ENCODE results near the gene BEGAIN. TPM values are rescaled to one million over a fixed set of nuclear protein-coding genes. Genes with fewer than 3 reads are reported as not detected.

The BEGAIN gene
- total and polyA plus RNA-seq, 2 of the 8 experiments (the other 6 are each of a cell fraction or from before 2014, with no cell fraction given), result 2.9 to 3.0 TPM

GRCh38 chr14:100533656-100534485 is 53.3 kb downstream of the BEGAIN start:
- Histone ChIP-seq H2BK12ac (ENCODE audit: low read depth, low read length) (no peak overlapping the region), H3K4me3 (ENCODE audit: extremely low read depth in 1 of 4, insufficient read depth in 2 of 4, low read depth in 3 of 4, low read length in 4 of 4) (no peak overlapping the region), H3K4me2 (ENCODE audit: insufficient read depth in 1 of 2, low read depth in 2 of 2, low read length in 2 of 2) (no peak overlapping the region), H3K56ac (replicated peaks; ENCODE audit: insufficient read length, low read depth, low read length) (no peak overlapping the region), H3K27me3 (replicated peaks in 1 of 4; ENCODE audit: control insufficient read depth in 3 of 4, extremely low read depth in 1 of 4, insufficient read depth in 3 of 4, low read length in 3 of 4) (no peaks in the 10 kb centered on the region), H4K20me1 (replicated peaks in 1 of 2; ENCODE audit: control insufficient read depth in 1 of 2, insufficient read depth in 2 of 2, low read length in 2 of 2) (no peaks in the 10 kb centered on the region), H4K91ac (replicated peaks; ENCODE audit: insufficient read length, low read length) (no peak overlapping the region), H2BK20ac (ENCODE audit: low read length) (no peak overlapping the region), H3K18ac (ENCODE audit: extremely low read depth, low read length) (no peak overlapping the region), H3K79me2 (ENCODE audit: control insufficient read depth in 1 of 2, insufficient read depth in 2 of 2, low read length in 2 of 2) (no peaks in the 10 kb centered on the region), H3K36me3 (ENCODE audit: control insufficient read depth in 2 of 4, insufficient read depth in 4 of 4, low read length in 3 of 4) (no peaks in the 10 kb centered on the region), H3K4me1 (replicated peaks in 1 of 4; ENCODE audit: control insufficient read depth in 3 of 4, insufficient read depth in 4 of 4, low read length in 3 of 4) (peaks cover 0 to 10% (median 0%) of the 10 kb centered on the region in 4 experiments; a peak in 1 of 7 replicates), H4K8ac (ENCODE audit: extremely low read depth, insufficient read depth, low read length) (no peak overlapping the region), H3K9ac (replicated peaks in 1 of 4; ENCODE audit: extremely low read depth in 1 of 4, low read depth in 3 of 4, low read length in 3 of 4) (no peak overlapping the region), H2BK5ac (ENCODE audit: low read depth, low read length) (no peak overlapping the region), H3K79me1 (ENCODE audit: low read depth, low read length) (no peaks in the 10 kb centered on the region), H2BK120ac (replicated peaks; ENCODE audit: low read depth, low read length) (no peak overlapping the region), H3K23me2 (ENCODE audit: low read depth, low read length) (no peaks in the 10 kb centered on the region), H3K14ac (ENCODE audit: insufficient read length) (no peak overlapping the region), H2AK5ac (ENCODE audit: low read depth, low read length) (no peak overlapping the region), H3K4ac (replicated peaks; ENCODE audit: insufficient read length, low read depth, low read length) (no peak overlapping the region), H2AFZ (ENCODE audit: low read length) (no peak overlapping the region), H3K23ac (ENCODE audit: insufficient read length) (no peak overlapping the region), H4K5ac (ENCODE audit: insufficient read length, low read depth, low read length) (no peak overlapping the region), H3K27ac (ENCODE audit: low read depth, low read length) (no peak overlapping the region), H2BK15ac (ENCODE audit: low read length) (no peak overlapping the region), H3K9me3 (ENCODE audit: insufficient read depth in 2 of 2, low read depth in 1 of 2, low read length in 1 of 2) (no peaks in the 10 kb centered on the region)
- FAIRE-seq (no peak), DNase-seq (ENCODE audit: low read depth in 1 of 2, low spot score in 2 of 2) (no peak)
- 92% methylated on average over 17 of the region's 17 CpGs; no CpG with 5 or more reads in 1 of the 2 experiments for WGBS, 2 experiments (ENCODE audit: extremely low coverage in 1 of 2, insufficient coverage in 1 of 2, insufficient read length in 1 of 2, insufficient replicate concordance in 2 of 2, low coverage in 1 of 2, low lambda C conversion rate in 2 of 2, missing lambda C conversion rate in 1 of 2)
- ChIA-PET CTCF (ENCODE audit: partially characterized antibody) (interaction anchor here (0.5 to 9.2 kb wide), 20 partner anchors 8 to 318 kb away, joined by 3 to 61 read pairs (median 4); no protein-coding TSS in a partner anchor), POLR2A (ENCODE audit: partially characterized antibody) (interaction anchor here (1.6 kb wide), 1 partner anchor 14 kb away, joined by 5 read pairs; no protein-coding TSS in a partner anchor)
- TF ChIP-seq TAF1 (IDR thresholded peaks at IDR 0.05; ENCODE audit: low read depth, low read length), result no peak
- no peak for TF ChIP-seq KDM5A (IDR thresholded peaks at IDR 0.05; ENCODE audit: low read length)
- TF ChIP-seq TCF12 (IDR thresholded peaks at IDR 0.05; ENCODE audit: low read depth, low read length), result no peak
- TF ChIP-seq EZH2 (IDR thresholded peaks at IDR 0.05; ENCODE audit: low read depth, low read length, severe bottlenecking), result no peak
- TF ChIP-seq KDM1A (IDR thresholded peaks at IDR 0.05; ENCODE audit: borderline replicate concordance, low read length), result no peak
- no peak for TF ChIP-seq SRF (IDR thresholded peaks at IDR 0.05; ENCODE audit: low read depth, low read length)
- TF ChIP-seq BACH1 (IDR thresholded peaks at IDR 0.05; ENCODE audit: low read length), result no peak
- no peak for TF ChIP-seq SAP30 (IDR thresholded peaks at IDR 0.05; ENCODE audit: insufficient read depth, insufficient replicate concordance, low read length)
- no peak for TF ChIP-seq TBP (IDR thresholded peaks at IDR 0.05; ENCODE audit: low read depth, low read length)
- TF ChIP-seq FOSL1 (IDR thresholded peaks at IDR 0.05; ENCODE audit: insufficient read depth, low read depth, low read length), result no peak
- TF ChIP-seq NRF1 (IDR thresholded peaks at IDR 0.05; ENCODE audit: low read depth, low read length), result no peak
- TF ChIP-seq SP1 (IDR thresholded peaks at IDR 0.05; ENCODE audit: low read depth, low read length), result no peak
- TF ChIP-seq CHD1 (IDR thresholded peaks at IDR 0.05; ENCODE audit: low read depth, low read length), result no peak
- no peak for TF ChIP-seq SP4 (IDR thresholded peaks at IDR 0.05; ENCODE audit: low read length)

Measured in H1 (cell line).